ENCODE measurements around the gene GNPDA1. TPM values are rescaled to one million over a fixed set of nuclear protein-coding genes. Genes with fewer than 3 reads are reported as not detected.

The GNPDA1 gene
- total RNA-seq, 2 experiments from 2014 or later = 55.8 to 56.6 TPM

- H3K9me3 Mint-ChIP-seq = no peaks in the 10 kb centered on the region
- ChIA-PET CTCF (interaction anchor here (0.5 to 7.5 kb wide), 64 partner anchors 9 to 810 kb away, joined by 3 to 277 read pairs (median 5); partner anchors contain the start of genes ARAP3, DELE1, FCHSD1 and GNPDA1), POLR2A (interaction anchor here (0.6 to 4.4 kb wide), 4 partner anchors 8 to 269 kb away, joined by 3 to 36 read pairs (median 15); partner anchors contain the start of genes DELE1 and RNF14)
- peaks cover 39% of the 10 kb centered on the region for H3K4me1 Mint-ChIP-seq (ENCODE audit: low read depth)
- H3K36me3 Mint-ChIP-seq = no peaks in the 10 kb centered on the region
- H3K4me3 Mint-ChIP-seq = no peak overlapping the region
- peak overlapping the region; percentile 71 for H3K27ac Mint-ChIP-seq
- intact Hi-C loops (cut with micrococcal nuclease) = loop anchor here (2.0 to 10.0 kb wide), 3 partner anchors 73 to 637 kb away; partner anchors contain the start of genes PCDH1 and TAF7
- DNase-seq = no peak
- H3K27me3 Mint-ChIP-seq = no peaks in the 10 kb centered on the region
Measured at GRCh38 chr5:141961466-141961865, 51.4 kb downstream of the GNPDA1 start.

- POLR2A ChIA-PET = interaction anchor here (0.6 to 4.4 kb wide), 5 partner anchors 9 to 268 kb away, joined by 3 to 36 read pairs (median 9); partner anchors contain the start of genes DELE1 and RNF14
- peak; percentile 95 for DNase-seq
- H3K4me1 Mint-ChIP-seq (ENCODE audit: low read depth) = peaks cover 39% of the 10 kb centered on the region
- H3K9me3 Mint-ChIP-seq = no peaks in the 10 kb centered on the region
- intact Hi-C loops (cut with micrococcal nuclease) = loop anchor here (1.0 to 10.0 kb wide), 5 partner anchors 36 to 636 kb away; partner anchors contain the start of genes PCDH1 and TAF7
- no peak overlapping the region for H3K4me3 Mint-ChIP-seq
- CTCF ChIA-PET = interaction anchor here (0.5 to 7.5 kb wide), 72 partner anchors 8 to 928 kb away, joined by 3 to 277 read pairs (median 4); partner anchors contain the start of genes ARAP3, DELE1, FCHSD1 and GNPDA1
- H3K27ac Mint-ChIP-seq = peak overlapping the region; percentile 71
- no peaks in the 10 kb centered on the region for H3K36me3 Mint-ChIP-seq
- no peaks in the 10 kb centered on the region for H3K27me3 Mint-ChIP-seq
Measured at GRCh38 chr5:141960449-141961323, 52.1 kb downstream of the GNPDA1 start.

- Mint-ChIP-seq H3K27me3 (no peaks in the 10 kb centered on the region), H3K9me3 (no peaks in the 10 kb centered on the region), H3K27ac (no peak overlapping the region), H3K4me3 (no peak overlapping the region), H3K4me1 (ENCODE audit: low read depth) (peaks cover 39% of the 10 kb centered on the region), H3K36me3 (no peaks in the 10 kb centered on the region)
- CTCF ChIA-PET = interaction anchor here (0.6 to 7.5 kb wide), 50 partner anchors 9 to 928 kb away, joined by 3 to 277 read pairs (median 6); partner anchors contain the start of genes ARAP3, DELE1, FCHSD1 and PCDH1
- peak; percentile 43 for DNase-seq
- intact Hi-C loops (cut with micrococcal nuclease) = loop anchor here (1.0 to 10.0 kb wide), 5 partner anchors 36 to 635 kb away; partner anchors contain the start of genes PCDH1 and TAF7
- POLR2A ChIA-PET = interaction anchor here (1.5 to 4.4 kb wide), 3 partner anchors 10 to 267 kb away, joined by 9 to 36 read pairs (median 21); partner anchors contain the start of genes DELE1 and RNF14
Measured at GRCh38 chr5:141960018-141960417, 52.8 kb downstream of the GNPDA1 start.

- peaks cover 39% of the 10 kb centered on the region for H3K4me1 Mint-ChIP-seq (ENCODE audit: low read depth)
- peak overlapping the region; percentile 54 for H3K4me3 Mint-ChIP-seq
- H3K27me3 Mint-ChIP-seq = no peaks in the 10 kb centered on the region
- H3K36me3 Mint-ChIP-seq = no peaks in the 10 kb centered on the region
- ChIA-PET CTCF (interaction anchor here (1.3 to 7.5 kb wide), 7 partner anchors 10 to 293 kb away, joined by 10 to 277 read pairs (median 59); partner anchors contain the start of genes PCDH1 and RNF14), POLR2A (interaction anchor here (0.6 to 4.4 kb wide), 5 partner anchors 11 to 266 kb away, joined by 3 to 36 read pairs (median 10); partner anchors contain the start of genes DELE1 and RNF14)
- H3K27ac Mint-ChIP-seq = peak overlapping the region; percentile 18
- intact Hi-C loops (cut with micrococcal nuclease) = no loop called here
- H3K9me3 Mint-ChIP-seq = no peaks in the 10 kb centered on the region
- DNase-seq = peak; percentile 67
Measured at GRCh38 chr5:141958546-141959172, 54.2 kb downstream of the GNPDA1 start.

GRCh38 chr5:141958113-141958512, 54.7 kb downstream of the GNPDA1 start, which contains the start of gene PCDH12:
Gene PCDH12 (minus strand): TSS chr5:141958202. CDS start chr5:141957851, 351 bp downstream.
- H3K36me3 Mint-ChIP-seq = no peaks in the 10 kb centered on the region
- DNase-seq = peak; percentile 55
- no peaks in the 10 kb centered on the region for H3K27me3 Mint-ChIP-seq
- no peaks in the 10 kb centered on the region for H3K9me3 Mint-ChIP-seq
- peak within 1 kb of the TSS; percentile 18 for H3K27ac Mint-ChIP-seq
- intact Hi-C loops (cut with micrococcal nuclease) = no loop called here
- peak within 1 kb of the TSS; percentile 54 for H3K4me3 Mint-ChIP-seq
- CTCF ChIA-PET = interaction anchor here (1.0 to 7.5 kb wide), 7 partner anchors 11 to 292 kb away, joined by 3 to 277 read pairs (median 59); partner anchors contain the start of genes PCDH1 and RNF14
- POLR2A ChIA-PET = interaction anchor here (0.6 to 4.4 kb wide), 5 partner anchors 12 to 265 kb away, joined by 3 to 36 read pairs (median 3); partner anchors contain the start of genes DELE1 and RNF14
- peaks cover 39% of the 10 kb centered on the region for H3K4me1 Mint-ChIP-seq (ENCODE audit: low read depth)

GRCh38 chr5:141957367-141957996, 55.3 kb downstream of the GNPDA1 start:
- intact Hi-C loops (cut with micrococcal nuclease) = no loop called here
- no peak for DNase-seq
- H3K4me3 Mint-ChIP-seq = peak overlapping the region; percentile 54
- peak overlapping the region; percentile 10 for H3K27ac Mint-ChIP-seq
- H3K4me1 Mint-ChIP-seq (ENCODE audit: low read depth) = peaks cover 39% of the 10 kb centered on the region
- no peaks in the 10 kb centered on the region for H3K9me3 Mint-ChIP-seq
- H3K36me3 Mint-ChIP-seq = no peaks in the 10 kb centered on the region
- H3K27me3 Mint-ChIP-seq = no peaks in the 10 kb centered on the region
- POLR2A ChIA-PET = interaction anchor here (0.9 to 4.4 kb wide), 3 partner anchors 12 to 264 kb away, joined by 3 to 36 read pairs (median 10); partner anchors contain the start of genes DELE1 and RNF14
- CTCF ChIA-PET = interaction anchor here (0.8 to 7.5 kb wide), 9 partner anchors 12 to 292 kb away, joined by 3 to 277 read pairs (median 32); partner anchors contain the start of genes PCDH1 and RNF14

- no peak for DNase-seq
- no peak overlapping the region for H3K4me3 Mint-ChIP-seq
- H3K4me1 Mint-ChIP-seq (ENCODE audit: low read depth) = peaks cover 24% of the 10 kb centered on the region
- no peaks in the 10 kb centered on the region for H3K9me3 Mint-ChIP-seq
- intact Hi-C loops (cut with micrococcal nuclease) = no loop called here
- no peak overlapping the region for H3K27ac Mint-ChIP-seq
- H3K27me3 Mint-ChIP-seq = no peaks in the 10 kb centered on the region
- CTCF ChIA-PET = interaction anchor here (0.9 to 1.2 kb wide), 2 partner anchors 75 to 289 kb away, joined by 3 read pairs; no protein-coding TSS in a partner anchor
- H3K36me3 Mint-ChIP-seq = no peaks in the 10 kb centered on the region
- POLR2A ChIA-PET = no interaction called here
Measured at GRCh38 chr5:141954194-141954593, 58.6 kb downstream of the GNPDA1 start.

- Mint-ChIP-seq H3K27me3 (no peaks in the 10 kb centered on the region), H3K4me1 (ENCODE audit: low read depth) (peaks cover 6% of the 10 kb centered on the region), H3K4me3 (no peak overlapping the region), H3K9me3 (no peaks in the 10 kb centered on the region), H3K27ac (no peak overlapping the region), H3K36me3 (no peaks in the 10 kb centered on the region)
- intact Hi-C loops (cut with micrococcal nuclease) = no loop called here
- no peak for DNase-seq
- ChIA-PET CTCF (interaction anchor here (0.9 to 2.4 kb wide), 2 partner anchors 9 kb away, joined by 3 to 16 read pairs; no protein-coding TSS in a partner anchor), POLR2A (no interaction called here)
Measured at GRCh38 chr5:141952020-141952419, 60.8 kb downstream of the GNPDA1 start.

GRCh38 chr5:141951332-141951781, 61.5 kb downstream of the GNPDA1 start:
- peak; percentile 36 for DNase-seq
- H3K27ac Mint-ChIP-seq = no peak overlapping the region
- CTCF ChIA-PET = interaction anchor here (2.4 kb wide), 1 partner anchor 9 kb away, joined by 16 read pairs; no protein-coding TSS in a partner anchor
- POLR2A ChIA-PET = no interaction called here
- no peaks in the 10 kb centered on the region for H3K27me3 Mint-ChIP-seq
- H3K36me3 Mint-ChIP-seq = no peaks in the 10 kb centered on the region
- intact Hi-C loops (cut with micrococcal nuclease) = no loop called here
- no peak overlapping the region for H3K4me3 Mint-ChIP-seq
- H3K4me1 Mint-ChIP-seq (ENCODE audit: low read depth) = peaks cover 6% of the 10 kb centered on the region
- H3K9me3 Mint-ChIP-seq = no peaks in the 10 kb centered on the region

Data from activated CD4-positive, alpha-beta memory T cell treated with anti-CD3 and anti-CD28 coated beads for 36 hours (primary cell).